Right forelimb (tissue), 1 donor: ENCODE data around the gene LYPD6B.
A peak's percentile ranks its signal among the peaks of the same experiment; 100 is the strongest.

ENCODE experiments used
- DNase-seq: peaks from one replicate; pipeline ENCODE4 v3.0.0-alpha.2; 2018

The LYPD6B gene

DNA sequence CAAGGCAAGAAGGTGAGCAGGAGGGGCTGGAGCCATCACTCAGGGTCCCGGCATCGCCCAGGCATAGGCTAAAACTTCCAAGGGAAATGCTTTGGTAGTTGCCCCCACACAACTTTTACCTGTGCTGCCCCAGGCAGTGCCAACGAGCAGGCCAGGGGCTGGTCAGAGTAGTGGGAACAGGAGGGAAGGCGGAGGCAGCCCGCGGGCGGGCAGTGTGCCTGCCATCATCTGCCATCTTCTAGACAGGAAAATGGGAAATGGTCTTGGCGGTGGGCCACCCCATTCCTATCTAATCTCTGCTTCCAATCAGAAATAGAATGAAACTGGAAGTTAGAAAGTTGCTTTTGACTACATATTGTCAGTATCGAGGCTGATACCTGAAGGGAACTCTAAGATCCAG is 26.0 kb upstream of the LYPD6B start:
- DNase-seq: no peak

DNA sequence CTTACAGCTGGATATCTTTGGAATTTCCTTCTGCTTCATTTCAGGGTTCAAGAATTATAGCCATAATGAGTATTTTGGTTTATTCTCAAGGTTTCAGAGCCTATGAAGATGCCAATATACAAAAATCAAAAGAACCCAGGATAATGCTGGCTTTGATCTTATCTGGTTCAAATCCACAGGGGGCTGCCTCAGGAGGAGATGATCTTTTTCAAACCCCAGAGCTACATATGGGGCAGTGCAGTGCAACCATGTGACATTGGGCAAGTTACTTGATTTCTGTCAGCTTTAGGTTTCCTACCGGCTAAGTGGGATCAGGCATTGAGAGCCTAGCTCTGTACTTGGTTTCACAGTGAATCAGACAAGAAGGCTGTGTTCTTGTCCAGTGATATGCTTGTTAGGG is 23.0 kb upstream of the LYPD6B start:
- no peak for DNase-seq

DNA sequence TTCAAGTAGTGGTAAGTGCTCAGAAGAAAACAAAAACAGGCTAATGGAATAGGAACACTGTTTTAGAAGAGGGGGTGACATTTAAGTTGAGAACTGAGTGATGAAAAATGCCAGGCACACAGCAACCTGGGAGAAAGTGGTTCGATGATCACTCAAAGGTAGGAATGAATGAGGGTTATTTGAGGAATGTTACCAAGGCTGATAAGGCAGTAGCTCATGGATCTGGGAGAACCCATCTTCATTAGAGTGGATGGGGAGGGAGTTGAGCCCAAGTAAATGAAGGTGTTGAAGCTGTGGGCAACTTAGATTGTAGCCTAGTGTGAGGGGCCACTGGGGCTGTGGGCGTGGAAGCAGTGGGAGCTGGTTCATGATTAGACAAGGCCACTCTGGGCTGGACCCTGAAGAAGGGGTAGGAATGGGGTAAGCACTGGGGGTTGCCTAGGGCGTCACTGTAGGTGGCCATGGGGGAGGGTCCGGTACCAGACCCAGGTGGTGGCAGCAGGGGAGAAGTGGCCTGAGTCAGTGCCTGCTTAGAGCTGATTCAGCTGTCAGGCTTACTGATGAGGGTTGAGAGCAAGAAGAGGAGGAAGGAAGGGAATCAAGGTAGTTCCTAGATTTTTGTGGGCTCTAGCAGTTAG is 22.5 kb upstream of the LYPD6B start:
- no peak for DNase-seq

DNA sequence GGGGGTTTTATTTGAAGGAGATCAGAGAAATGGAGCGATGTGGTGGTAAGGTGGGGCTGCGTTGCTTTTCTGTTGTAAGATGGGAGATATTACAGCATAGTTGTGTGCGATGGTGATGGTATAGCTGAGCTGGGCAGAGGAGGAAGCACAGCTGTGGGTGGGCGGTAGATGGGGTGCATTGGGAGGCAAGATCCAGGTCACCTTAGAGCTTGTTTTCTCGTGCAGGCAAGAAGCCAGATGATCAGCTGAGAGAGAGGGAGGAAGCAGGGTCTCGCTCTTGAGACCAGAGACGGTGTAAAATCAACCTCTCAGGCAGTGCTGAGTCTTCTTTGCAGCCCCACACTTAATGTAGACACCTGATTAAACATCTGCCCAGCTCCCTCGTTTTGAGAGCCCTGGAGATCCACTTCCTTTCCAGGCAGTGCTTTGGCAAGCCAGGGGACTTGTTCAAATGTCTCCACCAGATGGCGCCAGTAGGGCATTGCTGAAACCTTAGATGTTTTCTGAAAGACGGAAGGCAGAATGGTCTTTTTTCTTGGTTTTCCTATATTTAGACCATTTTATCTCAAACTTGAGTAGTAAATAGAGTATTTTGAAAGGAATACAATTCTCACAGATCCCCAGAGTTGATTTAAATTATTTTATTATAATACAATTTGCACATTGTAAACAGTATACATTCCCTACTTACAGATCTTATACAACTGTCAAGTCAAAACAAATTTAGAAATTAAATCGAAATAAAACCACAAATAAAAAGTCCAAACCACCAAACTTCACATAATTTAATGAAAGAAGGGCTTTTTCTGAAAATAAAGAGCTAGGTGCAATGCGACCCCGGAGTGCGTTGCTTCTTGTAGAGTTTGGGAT is 21.1 kb upstream of the LYPD6B start:
- peak; percentile 86 for DNase-seq

DNA sequence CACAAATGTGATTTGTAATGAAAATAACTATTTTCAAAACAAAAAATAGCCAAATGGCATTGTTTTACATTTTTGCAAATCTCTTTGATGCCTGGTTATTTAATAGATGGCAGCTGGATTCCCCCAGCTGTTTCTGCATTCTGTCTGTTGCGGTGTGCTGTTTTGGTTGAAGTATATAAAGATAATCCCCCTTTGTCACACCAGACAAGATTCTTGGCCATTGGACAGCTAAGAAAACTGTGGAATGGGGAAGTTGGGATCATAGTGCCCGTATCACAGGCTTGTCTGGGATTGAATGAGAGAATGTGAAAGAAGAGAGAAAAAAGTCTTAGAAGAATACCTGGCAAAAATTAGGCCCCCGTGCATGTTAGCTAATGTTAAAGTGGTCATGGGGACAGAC is 19.5 kb upstream of the LYPD6B start:
- no peak for DNase-seq

DNA sequence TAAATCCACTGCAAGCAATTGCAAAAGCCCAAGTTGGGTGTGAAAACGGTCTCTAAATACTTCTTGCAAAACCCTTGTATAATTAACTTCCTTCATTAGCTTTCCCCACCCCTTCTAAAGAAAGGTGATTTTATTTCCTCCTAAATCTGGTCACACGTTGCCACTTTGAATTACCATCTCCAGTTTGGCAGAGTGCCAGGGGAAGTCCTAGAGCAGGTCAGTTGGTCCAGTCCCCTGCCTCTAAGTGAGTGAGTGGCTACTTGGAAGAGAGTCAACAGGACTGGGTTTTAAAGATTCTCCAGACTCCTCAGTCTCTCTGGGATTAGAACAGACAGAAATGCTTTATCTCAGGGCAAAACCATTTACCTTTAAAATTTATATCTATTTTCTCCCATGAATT is 18.7 kb upstream of the LYPD6B start:
- no peak for DNase-seq

DNA sequence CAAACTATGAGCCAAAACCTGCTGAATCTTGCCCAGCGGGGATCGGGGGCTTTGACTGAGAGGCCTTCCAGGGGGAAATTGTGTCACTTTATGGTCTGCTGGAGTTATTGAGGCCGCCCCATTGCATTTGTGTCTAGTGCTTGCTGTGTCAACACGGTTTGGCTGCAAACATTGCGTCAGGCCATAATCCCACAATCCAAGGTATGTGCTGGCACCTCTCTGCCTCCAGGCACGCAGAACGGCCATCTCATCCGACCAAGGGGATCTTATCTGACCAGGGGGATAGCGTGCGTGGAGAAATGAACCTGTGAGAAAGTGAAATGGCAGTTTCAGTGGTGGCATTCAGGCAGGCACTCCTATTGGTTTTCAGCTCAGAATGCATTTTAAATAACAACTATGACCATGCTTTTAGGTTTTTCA is 18.1 kb upstream of the LYPD6B start:
- no peak for DNase-seq

DNA sequence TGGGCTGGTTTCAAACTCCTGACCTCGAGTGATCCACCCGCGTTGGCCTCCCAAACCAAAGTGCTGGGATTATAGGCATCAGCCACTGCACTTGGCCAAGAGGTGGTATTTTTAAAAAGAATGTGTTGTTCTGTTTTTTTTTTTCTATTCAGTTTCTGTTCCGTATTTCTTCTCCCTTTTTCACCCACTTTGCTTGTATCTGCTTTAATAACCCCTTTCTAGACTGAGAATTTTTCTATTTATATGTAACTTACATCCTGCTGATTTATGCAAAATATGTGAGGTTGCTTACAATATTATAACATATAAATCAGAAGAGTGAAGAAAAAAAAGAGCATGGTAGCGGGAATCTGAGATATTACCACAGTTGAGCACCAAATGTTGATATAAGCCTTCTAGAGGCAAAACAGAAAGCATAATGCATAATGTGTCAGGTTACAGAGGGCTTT is 17.2 kb upstream of the LYPD6B start:
- DNase-seq: no peak

DNA sequence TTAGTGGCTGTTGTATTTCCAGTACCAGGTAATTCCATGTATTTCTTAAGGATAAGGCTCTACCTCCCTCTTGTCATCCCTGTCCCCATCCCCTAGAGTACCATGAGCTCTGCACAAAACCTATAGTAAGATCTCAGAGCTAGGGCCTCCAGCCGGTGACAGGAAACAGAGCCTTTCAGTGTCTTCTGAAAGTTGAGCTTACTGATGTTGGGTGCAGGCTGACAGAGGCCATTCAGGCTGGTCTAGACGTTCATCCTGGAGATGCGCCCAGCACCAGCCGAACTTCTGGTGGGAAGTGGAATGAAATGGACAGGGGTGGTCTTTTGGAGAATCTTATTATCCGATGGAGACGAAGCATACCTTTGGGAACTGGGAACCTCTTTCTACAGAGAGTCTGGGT is 16.7 kb upstream of the LYPD6B start:
- DNase-seq: no peak

DNA sequence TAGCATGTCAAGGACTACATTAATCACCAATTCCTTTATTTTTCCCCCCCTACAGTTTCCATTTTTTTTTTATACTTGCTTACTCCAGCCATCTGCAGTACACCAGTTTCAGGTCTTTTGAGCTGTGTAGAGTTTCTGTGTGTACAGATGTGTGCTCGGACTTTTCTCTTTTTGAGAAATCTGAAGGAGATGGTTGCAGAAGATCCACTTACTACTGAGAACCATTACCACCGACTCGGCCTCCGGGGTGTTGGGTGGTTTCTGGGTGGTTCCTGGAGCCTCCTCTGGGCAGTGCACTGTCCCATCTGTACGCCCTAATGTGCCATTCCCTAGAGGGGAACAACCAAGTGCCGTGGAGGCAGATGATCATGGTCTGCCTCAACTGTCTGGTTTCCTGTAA is 15.4 kb upstream of the LYPD6B start:
- no peak for DNase-seq

DNA sequence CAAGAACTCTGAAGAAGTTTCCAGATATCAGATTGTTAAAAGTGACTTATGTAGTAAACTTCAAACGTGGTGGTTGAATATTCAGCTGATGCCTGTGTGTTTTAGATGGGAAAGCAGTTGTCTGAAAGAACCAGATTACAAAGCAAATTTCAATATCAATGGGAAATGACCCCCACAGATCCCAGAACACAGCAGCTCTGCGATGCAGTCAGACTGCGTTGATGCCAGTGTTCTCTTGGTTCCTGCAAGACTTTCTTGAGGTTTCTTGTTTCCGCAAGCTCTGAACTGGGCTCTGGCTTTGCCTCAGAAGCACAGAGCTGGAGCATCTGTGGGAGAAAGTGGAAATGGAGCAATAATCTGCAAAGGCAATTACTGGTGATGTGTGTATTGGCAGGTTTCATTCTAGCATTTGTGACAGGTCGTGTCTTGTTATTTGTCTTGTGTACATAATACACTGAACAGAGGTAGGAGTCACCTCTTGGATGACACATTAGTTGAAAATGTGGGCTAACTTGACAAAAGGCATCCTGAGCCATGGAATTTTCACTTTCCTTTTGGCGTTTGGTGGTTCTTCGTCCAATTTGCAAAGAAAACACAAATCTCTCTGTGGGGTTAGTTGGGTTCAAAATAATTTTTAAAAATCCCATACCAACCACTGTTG is 10.8 kb upstream of the LYPD6B start:
- DNase-seq: no peak

DNA sequence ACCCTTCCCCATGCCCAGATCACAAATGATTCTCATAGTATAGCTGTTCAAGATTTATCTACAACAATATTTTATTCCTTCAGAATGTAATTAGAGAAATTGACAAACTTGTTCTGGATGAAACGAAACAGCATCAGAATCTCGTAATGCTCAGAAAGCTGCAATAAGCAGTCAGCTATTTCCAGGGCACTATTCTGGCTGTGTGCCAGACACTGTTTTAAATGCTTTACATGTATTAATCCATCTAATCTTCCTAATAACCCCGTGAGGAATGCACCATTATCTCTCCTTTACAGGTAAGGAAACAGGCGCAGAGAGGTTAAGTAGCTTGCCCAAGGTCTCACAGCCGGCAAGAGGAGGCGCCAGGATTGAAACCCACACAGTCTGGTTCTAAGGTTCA is 10.1 kb upstream of the LYPD6B start:
- no peak for DNase-seq

DNA sequence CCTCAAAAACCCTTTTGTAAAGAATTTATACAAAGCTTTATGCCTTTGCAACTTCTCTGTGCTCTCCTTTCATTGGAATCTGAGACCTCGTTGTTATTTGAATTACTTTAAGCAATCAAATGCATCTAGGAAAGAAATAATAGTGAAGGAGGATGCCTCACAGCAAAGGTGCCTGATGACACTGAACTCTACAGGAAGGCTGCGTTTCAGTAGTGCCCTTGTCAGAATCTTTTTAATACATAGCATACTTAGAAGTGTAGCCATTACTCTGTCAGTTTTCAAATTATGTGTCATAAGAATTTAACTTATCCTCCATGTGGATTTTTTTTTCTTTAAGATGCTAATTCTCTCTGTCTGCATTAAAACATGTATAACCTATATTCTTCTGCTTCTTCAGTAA is 9.6 kb upstream of the LYPD6B start:
- no peak for DNase-seq

DNA sequence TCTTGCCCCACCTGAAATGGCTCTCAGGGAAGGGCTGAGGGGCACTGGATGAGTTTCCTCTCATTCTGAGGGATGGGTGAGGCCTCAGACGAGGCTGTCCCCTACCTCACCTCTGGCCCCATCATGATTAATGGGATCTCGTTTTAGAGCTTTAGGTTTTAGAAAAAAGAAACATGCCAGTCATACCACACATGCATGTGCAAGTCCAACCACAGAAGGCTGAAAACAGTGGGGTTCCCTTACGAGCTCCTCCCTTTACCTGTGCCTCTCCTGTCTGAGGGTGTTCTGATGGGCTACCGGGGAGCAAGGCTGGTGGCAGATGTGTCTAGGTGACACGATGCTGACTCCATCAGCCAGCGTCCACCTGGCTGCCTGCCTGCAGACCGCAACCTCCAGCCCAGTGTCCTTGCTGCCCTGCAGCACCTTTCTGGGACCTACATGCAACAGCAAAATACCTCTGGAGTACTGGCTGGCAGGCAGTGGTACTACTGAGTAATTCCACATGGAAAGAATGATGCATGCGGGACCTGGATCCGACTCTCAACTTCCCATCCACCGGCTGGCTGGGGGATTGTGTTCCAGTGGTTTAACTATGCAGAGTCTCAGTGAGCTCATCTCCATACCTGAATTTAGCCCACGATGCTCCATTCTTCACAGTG is 9.1 kb upstream of the LYPD6B start:
- no peak for DNase-seq

DNA sequence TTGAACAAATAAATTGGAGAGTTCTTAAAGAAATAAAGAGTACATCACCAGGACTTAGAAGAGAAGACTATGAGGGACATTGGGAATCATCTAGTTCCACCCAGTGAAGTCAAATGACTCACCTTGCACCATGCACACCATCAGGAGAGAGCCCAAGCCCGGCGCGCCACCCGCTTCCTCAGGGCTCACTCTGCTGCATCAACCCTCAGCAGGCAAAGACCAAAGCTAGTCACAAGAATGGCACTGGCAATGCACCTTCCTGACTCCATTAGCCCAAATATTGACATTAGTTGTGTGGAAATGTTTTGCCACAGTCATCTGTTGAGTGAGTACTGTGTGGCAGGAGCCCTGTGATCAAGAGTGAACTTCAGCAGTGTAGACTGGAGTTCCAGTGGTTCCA is 7.1 kb upstream of the LYPD6B start:
- no peak for DNase-seq

DNA sequence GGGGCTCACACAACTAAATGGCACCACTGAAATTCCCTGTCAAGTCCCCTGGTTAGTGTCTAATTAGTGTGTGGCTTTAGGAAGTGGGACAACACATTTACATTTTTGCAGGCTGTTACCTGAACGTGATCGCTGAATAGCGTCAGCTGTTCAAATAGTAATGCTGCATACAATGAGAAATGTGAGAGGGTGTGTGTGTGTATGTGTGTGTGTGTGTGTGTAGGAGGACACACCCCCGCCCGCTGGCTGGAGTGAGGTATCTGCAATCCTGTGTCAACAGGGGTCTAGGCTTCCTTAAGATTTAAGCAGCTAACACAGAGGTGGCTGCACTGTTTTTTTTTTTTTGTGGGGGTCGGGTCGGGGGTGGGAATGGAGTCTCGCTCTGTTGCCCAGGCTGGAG is 4.8 kb upstream of the LYPD6B start:
- DNase-seq: no peak

DNA sequence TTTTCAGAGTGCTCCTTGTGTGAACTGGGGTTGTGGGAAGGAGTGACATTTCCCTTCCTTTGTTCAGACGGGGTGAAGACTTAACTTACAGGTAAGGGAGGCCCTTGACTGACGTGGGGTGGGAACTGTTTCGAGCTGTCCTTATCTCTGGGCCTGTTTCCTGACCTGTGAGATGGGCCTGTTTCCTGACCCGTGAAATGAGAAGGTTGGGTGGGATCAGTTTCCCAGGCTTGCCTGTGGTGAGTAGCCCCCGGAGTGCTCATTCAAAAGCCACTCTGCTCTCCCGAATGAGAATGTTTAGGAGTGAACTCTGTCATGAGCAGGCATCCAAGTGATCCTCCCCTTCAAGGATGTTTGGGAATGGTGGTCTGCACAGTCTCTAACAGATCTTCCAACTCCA is 4.1 kb upstream of the LYPD6B start:
- DNase-seq: no peak

DNA sequence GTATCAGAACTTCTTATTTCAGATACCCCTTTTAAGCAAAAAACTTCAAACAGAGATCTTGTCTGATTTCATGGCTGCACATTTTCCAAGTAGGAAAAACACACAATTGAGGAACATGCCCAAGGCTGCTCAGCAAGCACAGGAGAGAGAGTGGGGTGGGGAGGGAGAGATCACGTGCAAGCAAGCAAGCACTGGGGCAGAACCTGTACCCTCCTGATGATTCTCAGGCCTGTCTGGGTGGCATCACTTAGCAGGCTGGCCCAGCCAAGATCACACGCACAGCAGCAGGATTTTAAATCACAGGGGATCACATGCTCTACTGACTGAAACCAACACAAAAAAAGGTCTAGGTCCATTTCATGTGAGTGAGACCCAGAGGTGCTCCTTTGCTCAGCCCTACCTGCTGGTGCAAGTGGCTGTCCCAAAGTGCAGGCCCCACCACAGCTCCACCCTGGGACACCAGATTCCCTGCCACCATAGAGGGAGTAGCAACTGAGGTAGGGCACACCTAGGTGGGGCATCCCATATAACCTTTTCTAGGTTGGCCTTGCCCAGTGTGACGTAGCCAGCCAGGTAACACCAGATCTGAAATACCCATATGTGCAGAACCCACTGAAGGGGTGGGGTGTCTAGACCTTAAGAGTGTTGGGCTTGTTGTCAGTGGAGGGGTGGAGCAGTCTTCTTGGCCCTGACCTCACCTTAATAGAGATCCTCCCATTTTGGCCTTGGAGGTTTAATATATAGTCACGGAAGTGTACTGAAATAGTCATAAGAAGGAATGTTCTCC is 1.8 kb upstream of the LYPD6B start:
- no peak for DNase-seq

DNA sequence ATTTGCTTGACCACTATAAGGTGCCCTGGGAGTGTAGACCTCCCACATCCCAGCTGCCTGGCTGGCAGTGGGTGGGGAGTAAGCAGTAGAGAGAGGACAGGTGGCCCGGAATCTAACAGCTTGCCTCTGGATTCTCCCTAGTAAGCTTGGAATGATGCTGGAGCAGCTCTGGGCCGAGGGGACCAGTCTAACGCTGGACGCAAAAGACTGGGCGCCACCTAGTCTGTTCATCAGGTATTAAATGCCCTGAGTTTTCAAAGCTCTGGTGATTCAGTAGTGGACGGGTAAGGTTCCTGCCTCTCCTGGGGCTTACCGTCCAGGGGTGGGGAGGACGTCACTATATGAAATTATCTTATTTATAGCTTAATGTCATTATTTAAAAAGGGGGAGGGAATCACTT is 648 bp upstream of the LYPD6B start:
- DNase-seq: no peak

DNA sequence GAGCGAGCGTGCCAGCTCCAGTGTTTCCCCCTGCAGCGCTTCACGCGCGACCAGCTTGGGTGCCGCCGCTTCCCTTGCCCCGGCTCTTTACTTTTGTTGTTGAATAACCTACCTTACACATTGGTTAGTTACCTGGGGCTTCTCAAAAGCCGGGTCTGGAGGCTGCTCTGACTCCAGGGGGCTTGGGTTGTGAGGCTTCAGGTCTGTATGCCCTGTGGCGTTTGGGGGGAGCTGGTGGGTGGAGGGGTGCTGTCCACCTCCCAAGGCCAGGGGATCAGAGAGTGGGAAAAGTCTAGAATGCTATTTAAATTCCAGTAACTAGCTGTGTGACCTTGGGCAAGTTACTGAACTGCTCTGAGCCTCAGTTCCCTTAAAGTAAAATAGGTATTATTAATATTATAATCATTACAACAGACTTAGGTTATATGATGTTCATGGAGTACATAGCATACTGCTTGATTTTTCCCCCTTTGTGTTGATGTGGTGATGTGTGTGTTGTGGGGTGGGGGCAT is 770 bp downstream of the LYPD6B start:
- no peak for DNase-seq

DNA sequence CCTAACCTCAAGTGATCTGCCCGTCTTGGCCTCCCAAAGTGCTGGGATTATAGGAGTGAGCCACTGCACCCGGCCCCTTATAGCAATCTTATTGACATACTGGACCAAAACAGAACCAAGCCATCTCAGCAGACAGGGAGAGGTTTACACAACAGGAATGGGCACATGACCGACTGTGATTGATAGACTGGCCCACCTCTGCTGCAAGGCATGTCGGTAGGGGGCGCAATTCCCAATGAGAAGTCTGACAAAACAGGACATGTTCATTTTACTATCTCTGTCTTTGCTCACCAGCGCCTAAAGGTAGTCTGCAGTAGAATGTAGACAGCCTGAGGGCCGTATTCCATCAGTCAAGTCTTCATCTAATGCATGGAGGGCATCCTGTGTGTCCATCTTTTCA is 2.0 kb downstream of the LYPD6B start:
- DNase-seq: no peak

DNA sequence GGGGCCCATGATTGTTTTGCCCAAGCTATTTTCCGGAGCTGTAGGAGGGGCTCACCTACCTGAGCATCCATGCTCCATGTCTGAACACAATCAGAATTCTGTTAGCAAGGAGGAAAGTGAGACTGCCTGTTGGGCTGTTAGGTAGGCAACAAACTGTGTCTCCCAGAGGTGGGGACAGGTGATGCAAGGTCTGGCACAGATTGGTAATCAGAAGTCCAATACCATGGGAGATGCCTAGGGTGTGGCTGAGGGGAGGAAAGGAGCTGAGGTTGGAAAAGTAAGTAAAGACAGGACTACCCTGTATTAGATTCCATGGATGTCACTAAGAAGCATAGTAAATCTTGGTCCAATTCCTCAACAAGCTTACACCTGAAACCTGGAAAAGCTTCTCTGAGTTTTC is 3.0 kb downstream of the LYPD6B start:
- no peak for DNase-seq

DNA sequence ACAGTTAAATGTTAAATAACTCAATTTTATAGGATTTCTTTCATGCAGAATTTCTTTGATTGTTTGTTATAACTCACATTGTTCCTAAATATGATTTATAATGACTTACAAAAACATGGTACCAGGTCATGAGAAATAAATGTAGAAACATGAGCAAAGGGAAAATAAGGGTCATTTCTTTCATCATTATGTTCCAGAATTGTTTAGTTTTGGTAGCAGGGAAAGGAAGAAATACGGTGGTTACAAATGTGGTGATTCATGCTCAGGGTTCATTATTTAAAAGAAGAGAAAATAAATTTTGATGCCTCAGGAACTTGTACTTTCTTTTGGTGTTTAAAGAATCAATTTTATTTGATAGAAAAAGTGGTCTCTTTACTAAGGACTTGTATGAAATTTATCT is 4.4 kb downstream of the LYPD6B start:
- no peak for DNase-seq
